Measurements from ENCODE around the gene FKBP11. TPM values are rescaled to one million over a fixed set of nuclear protein-coding genes. Genes with fewer than 3 reads are reported as not detected.

FKBP11 gene
- total RNA-seq, 6 donors from 2014 or later, result 9.4 to 31.9 (median 19.3) TPM

- no peaks in the 10 kb centered on the region for H3K27me3 ChIP-seq
- no peak for DNase-seq
- TF ChIP-seq POLR2A (IDR thresholded peaks at IDR 0.05), result no peak
- no peak for TF ChIP-seq EP300 (IDR thresholded peaks at IDR 0.05)
- TF ChIP-seq POLR2AphosphoS5 (IDR thresholded peaks at IDR 0.05), result no peak
- TF ChIP-seq, protein P1, sequence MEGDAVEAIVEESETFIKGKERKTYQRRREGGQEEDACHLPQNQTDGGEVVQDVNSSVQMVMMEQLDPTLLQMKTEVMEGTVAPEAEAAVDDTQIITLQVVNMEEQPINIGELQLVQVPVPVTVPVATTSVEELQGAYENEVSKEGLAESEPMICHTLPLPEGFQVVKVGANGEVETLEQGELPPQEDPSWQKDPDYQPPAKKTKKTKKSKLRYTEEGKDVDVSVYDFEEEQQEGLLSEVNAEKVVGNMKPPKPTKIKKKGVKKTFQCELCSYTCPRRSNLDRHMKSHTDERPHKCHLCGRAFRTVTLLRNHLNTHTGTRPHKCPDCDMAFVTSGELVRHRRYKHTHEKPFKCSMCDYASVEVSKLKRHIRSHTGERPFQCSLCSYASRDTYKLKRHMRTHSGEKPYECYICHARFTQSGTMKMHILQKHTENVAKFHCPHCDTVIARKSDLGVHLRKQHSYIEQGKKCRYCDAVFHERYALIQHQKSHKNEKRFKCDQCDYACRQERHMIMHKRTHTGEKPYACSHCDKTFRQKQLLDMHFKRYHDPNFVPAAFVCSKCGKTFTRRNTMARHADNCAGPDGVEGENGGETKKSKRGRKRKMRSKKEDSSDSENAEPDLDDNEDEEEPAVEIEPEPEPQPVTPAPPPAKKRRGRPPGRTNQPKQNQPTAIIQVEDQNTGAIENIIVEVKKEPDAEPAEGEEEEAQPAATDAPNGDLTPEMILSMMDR (IDR thresholded peaks at IDR 0.05), result no peak
- 39 to 54% methylated on average over 2 of the region's 2 CpGs for WGBS, 2 donors
- peak overlapping the region in 1 of 4 donors; percentile 30 for H3K27ac ChIP-seq
- H3K4me3 ChIP-seq, result no peak overlapping the region
- H3K9me3 ChIP-seq, result no peaks in the 10 kb centered on the region
- no peaks in the 10 kb centered on the region for H3K4me1 ChIP-seq
- H3K36me3 ChIP-seq, result peaks cover 9 to 82% (median 51%) of the 10 kb centered on the region in 4 donors
- no peak for ATAC-seq (ENCODE audit: low FRiP score in 2 of 2)
Measured at GRCh38 chr12:48932878-48933277, 7.6 kb upstream of the FKBP11 start.

- H3K4me3 ChIP-seq, result no peak overlapping the region
- no peak overlapping the region for H3K27ac ChIP-seq
- TF ChIP-seq, protein P1 (IDR thresholded peaks at IDR 0.05), result no peak
- no peak for TF ChIP-seq EP300 (IDR thresholded peaks at IDR 0.05)
- H3K4me1 ChIP-seq, result peaks cover 0 to 4% (median 4%) of the 10 kb centered on the region in 4 donors
- WGBS, 2 donors, result 86 to 87% methylated on average over 4 of the region's 4 CpGs
- ATAC-seq (ENCODE audit: low FRiP score in 2 of 2) (no peak), DNase-seq (no peak)
- H3K27me3 ChIP-seq, result no peaks in the 10 kb centered on the region
- no peaks in the 10 kb centered on the region for H3K9me3 ChIP-seq
- peaks cover 4 to 63% (median 34%) of the 10 kb centered on the region in 4 donors for H3K36me3 ChIP-seq
Measured at GRCh38 chr12:48930475-48930874, 5.2 kb upstream of the FKBP11 start.

GRCh38 chr12:48929551-48929950, 4.3 kb upstream of the FKBP11 start:
- TF ChIP-seq POLR2AphosphoS5 (IDR thresholded peaks at IDR 0.05), result no peak
- TF ChIP-seq, protein P1 (IDR thresholded peaks at IDR 0.05), result no peak
- no peak for TF ChIP-seq POLR2A (IDR thresholded peaks at IDR 0.05)
- TF ChIP-seq EP300 (IDR thresholded peaks at IDR 0.05), result no peak
- no peaks in the 10 kb centered on the region for H3K9me3 ChIP-seq
- no peak overlapping the region for H3K4me3 ChIP-seq
- H3K27me3 ChIP-seq, result no peaks in the 10 kb centered on the region
- no peak for DNase-seq
- 93 to 96% methylated on average over 1 of the region's 1 CpG for WGBS, 2 donors
- ATAC-seq (ENCODE audit: low FRiP score in 2 of 2), result no peak
- H3K4me1 ChIP-seq, result peaks cover 5 to 11% (median 5%) of the 10 kb centered on the region in 4 donors
- no peak overlapping the region for H3K27ac ChIP-seq
- H3K36me3 ChIP-seq, result peaks cover 4 to 54% (median 28%) of the 10 kb centered on the region in 4 donors

DNA sequence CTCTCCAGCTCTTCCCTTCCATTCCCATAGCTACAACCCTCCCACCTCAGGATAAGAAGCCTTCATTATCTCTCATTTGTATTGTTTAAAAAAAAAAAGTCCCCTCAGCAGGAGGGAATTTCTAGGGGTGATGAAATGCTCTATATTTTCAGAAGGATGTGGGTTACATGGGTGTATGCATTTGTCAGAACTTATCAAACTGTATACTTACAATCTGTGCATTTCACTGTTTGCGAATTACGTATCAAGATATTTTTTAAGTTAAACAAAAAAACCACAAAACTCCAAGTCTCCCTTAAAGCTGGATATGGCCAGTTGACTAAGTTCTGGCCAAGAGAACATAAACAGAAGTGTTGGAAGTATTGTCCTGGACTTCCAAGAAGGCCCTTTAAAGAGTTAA, 2.0 kb upstream of the FKBP11 start:
- Histone ChIP-seq H3K27me3 (no peaks in the 10 kb centered on the region), H3K4me1 (peaks cover 5 to 15% (median 9%) of the 10 kb centered on the region in 4 donors), H3K9me3 (no peaks in the 10 kb centered on the region), H3K27ac (no peak overlapping the region), H3K36me3 (peaks cover 4 to 43% (median 11%) of the 10 kb centered on the region in 4 donors), H3K4me3 (no peak overlapping the region)
- WGBS, 2 donors, result 84 to 88% methylated on average over 2 of the region's 2 CpGs
- TF ChIP-seq, protein P1 (IDR thresholded peaks at IDR 0.05), result no peak
- no peak for TF ChIP-seq POLR2A (IDR thresholded peaks at IDR 0.05)
- TF ChIP-seq EP300 (IDR thresholded peaks at IDR 0.05), result no peak
- TF ChIP-seq POLR2AphosphoS5 (IDR thresholded peaks at IDR 0.05), result no peak
- DNase-seq (no peak), ATAC-seq (ENCODE audit: low FRiP score in 2 of 2) (no peak)

DNA sequence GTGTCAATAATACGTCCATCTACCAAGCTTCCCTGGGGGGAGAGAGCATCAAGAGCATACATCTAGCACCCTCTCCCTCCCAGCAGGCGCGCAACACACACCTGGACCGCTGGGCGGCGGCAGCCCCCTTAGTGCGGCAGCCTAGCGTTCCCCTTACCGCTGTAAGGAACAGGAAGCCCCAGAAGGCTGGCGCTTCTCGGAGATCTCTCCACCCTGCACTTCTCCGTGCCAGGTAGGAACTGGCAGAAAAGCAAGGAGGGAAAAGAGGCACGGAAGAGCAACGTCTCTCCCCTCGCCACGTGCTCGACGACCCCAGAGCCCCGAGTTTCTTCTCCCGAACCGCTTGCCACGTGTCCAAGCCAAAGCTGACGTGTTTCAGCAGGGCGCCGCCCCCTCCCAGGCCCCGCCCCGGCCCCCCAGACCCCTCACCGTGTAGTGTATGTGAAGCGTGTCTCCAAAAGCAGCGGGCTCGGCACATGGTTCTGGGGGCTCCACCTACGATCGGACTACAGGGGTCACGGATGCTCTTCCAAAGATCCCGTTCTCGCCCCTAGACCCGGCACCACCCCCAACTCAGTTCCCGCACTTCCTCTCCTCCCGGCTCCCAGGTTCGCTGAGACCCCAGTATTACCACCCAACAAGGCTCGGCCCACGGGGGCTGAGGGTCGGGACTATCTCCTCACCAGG, 532 bp downstream of the FKBP11 start:
- DNase-seq (peak; percentile 72 to 92), ATAC-seq (ENCODE audit: low FRiP score in 2 of 2) (peak; percentile 83 to 84)
- Histone ChIP-seq H3K27me3 (no peaks in the 10 kb centered on the region), H3K27ac (peak overlapping the region; percentile 16 to 90 (median 82)), H3K9me3 (no peaks in the 10 kb centered on the region), H3K36me3 (peaks cover 0 to 24% (median 4%) of the 10 kb centered on the region in 4 donors), H3K4me1 (peaks cover 5 to 15% (median 9%) of the 10 kb centered on the region in 4 donors), H3K4me3 (peak overlapping the region; percentile 71 to 88 (median 76))
- 0% methylated on average over 17 to 42 of the region's 43 CpGs for WGBS, 2 donors
- TF ChIP-seq, protein P1 (IDR thresholded peaks at IDR 0.05), result peak; percentile 36 to 76 (median 60)
- TF ChIP-seq POLR2A (IDR thresholded peaks at IDR 0.05) (no peak), EP300 (IDR thresholded peaks at IDR 0.05) (no peak), POLR2AphosphoS5 (IDR thresholded peaks at IDR 0.05) (no peak)
